Measurements from ENCODE around the gene HRH4. TPM values are rescaled to one million over a fixed set of nuclear protein-coding genes. Genes with fewer than 3 reads are reported as not detected.

HRH4 gene, protein sequence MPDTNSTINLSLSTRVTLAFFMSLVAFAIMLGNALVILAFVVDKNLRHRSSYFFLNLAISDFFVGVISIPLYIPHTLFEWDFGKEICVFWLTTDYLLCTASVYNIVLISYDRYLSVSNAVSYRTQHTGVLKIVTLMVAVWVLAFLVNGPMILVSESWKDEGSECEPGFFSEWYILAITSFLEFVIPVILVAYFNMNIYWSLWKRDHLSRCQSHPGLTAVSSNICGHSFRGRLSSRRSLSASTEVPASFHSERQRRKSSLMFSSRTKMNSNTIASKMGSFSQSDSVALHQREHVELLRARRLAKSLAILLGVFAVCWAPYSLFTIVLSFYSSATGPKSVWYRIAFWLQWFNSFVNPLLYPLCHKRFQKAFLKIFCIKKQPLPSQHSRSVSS
- under 1 TPM; 0.11 to 0.12 TPM for total RNA-seq
- long read RNA-seq: 0 reads

DNA sequence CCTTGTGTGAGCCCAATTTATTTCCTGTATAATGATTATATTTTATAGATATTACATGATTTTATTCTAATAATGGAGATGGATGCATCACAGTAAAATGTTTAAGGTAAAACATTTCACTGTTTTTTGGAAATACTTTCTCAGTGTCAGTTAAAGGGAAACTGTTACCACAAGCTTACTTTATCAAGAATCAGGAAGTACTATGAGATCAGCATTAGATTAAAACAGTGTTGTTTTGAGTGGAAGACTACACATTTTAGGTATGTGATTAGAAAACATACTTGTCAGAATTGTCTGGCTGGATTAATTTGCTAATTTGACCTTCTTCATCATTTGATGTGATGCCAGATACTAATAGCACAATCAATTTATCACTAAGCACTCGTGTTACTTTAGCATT, at the start of gene HRH4:
Gene HRH4 (plus strand): TSS at position 250 of the 400 bp plus-strand sequence. CDS start 92 bp downstream, at position 342.
- no peak for ATAC-seq
- intact Hi-C loops (cut with DNase I, micrococcal nuclease): no loop called here
- no peak for DNase-seq

DNA sequence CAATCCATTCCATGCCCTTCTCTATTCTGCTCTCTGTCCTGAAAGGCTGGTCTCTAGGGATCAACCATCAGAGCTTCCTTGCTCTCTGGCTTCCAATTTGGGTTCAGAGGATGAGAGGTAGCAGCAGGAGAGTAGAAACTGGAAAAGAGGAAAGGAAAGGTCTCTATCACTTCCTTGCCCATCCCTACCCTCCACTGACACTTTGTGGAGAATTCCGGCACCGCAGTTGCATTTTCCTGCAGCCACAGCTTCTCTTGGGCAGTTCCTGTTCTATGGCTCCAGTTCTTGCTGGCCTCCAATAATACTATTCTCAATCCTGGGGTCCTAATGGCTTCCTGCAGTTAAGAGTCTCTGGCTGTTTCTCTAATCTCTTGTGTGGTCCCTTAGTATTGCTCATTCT, 47.3 kb upstream of the HRH4 start:
- intact Hi-C loops (cut with DNase I, micrococcal nuclease): no loop called here
- no peak for ATAC-seq
- no peak for DNase-seq

DNA sequence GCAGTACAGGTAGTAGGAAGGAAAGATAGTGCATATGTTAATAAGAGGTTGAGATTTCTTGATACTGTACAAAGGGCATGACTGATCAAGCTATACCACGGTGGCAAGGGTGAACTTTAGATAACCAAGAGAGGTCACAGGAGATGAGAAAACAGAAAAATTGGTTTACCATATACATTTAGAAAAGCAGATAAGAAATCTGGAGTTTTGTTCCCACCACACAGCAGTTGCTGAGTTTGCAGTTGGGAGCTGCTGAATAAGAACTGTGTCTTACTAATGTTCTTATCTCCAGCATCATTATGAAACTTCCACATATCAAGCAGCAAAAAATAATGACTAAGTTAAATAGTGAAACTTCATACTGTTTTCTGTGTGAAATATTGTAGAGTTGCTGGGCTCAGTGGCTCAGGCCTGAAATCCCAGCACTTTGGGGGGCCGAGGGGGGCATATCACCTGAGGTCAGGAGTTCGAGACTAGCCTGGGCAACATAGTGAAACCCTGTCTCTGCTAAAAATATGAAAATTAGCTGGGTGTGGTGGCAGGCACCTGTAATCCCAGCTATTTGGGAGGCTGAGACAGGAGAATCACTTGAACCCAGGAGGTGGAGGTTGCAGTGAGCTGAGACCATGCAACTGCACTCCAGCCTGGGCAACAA, 46.0 kb upstream of the HRH4 start:
- DNase-seq: no peak
- no peak for ATAC-seq
- intact Hi-C loops (cut with DNase I, micrococcal nuclease): no loop called here

DNA sequence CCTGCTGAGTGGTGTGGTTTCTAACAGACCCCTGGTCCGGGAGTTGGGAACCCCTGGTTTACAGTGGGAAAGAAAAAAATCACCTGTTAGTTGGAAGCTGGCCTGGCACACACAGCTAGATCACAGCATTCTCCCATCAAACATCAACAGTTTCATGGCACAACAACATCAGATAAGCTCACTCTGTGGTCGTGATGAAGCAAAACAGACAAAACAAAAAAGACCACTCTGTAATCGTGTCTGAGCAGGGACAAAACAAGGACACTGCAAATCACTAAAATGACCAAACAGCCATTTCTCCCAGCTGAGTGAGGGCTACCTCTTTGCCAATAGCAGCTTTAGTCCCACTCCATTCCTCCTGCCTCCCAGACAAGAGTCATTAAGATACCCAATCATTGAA, 43.0 kb upstream of the HRH4 start:
- ATAC-seq (no peak), DNase-seq (no peak)
- intact Hi-C loops (cut with DNase I, micrococcal nuclease): no loop called here

DNA sequence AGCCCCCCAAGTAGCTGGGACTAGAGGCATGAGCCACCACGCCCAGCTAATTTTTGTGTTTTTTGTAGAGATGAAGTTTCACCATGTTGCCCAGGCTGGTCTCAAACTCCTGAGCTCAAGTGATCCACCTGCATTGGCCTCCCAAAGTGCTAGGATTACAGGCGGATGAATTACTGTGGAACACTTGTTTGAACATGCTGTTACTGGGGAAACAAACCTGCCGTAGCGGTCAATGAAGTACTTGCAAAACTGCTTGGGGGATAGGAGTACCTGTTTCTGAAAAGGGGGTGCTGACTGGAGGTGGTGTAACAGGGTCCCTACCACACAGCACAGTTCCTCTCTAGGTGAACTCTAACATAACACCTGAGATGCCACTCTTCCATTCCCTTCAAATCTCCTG, 39.9 kb upstream of the HRH4 start:
- ATAC-seq (no peak), DNase-seq (no peak)
- intact Hi-C loops (cut with DNase I, micrococcal nuclease): no loop called here

DNA sequence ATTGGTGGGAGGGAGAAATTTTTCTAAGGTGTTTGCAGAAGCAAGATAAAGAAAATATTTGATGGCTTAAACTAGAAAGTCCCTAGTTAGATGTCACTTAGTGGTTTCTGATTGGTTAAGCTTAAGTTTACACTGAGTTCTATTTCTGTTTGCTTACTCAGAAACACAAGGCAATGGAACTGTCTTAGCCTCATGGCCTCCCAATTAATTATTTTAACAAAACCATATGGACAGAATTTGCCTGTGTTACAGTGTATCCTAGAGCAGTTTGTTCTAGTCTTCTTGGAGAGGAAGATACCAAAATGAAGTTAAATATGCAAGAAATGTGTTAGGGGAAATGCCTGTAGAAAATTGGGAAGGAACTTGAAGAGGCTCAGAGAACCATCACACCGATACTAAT, 38.6 kb upstream of the HRH4 start:
- ATAC-seq (no peak), DNase-seq (no peak)
- intact Hi-C loops (cut with DNase I, micrococcal nuclease): no loop called here

DNA sequence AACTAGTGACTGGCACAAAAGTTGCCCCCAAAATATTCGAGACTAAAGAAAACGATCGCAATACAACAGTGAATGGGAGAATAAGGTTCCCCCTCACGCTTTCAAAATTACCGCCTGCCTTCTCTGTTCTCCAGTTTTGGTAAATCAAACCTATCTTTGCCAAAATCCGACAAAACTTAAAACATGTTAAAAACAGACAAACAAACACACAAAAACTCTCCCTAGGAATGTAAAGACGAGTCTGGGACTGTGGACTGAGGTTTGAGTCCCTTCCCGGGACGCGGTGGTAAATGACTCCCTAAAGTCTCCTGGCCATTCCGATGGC, 34.4 kb upstream of the HRH4 start:
- intact Hi-C loops (cut with DNase I, micrococcal nuclease): no loop called here
- DNase-seq: no peak
- ATAC-seq: no peak

DNA sequence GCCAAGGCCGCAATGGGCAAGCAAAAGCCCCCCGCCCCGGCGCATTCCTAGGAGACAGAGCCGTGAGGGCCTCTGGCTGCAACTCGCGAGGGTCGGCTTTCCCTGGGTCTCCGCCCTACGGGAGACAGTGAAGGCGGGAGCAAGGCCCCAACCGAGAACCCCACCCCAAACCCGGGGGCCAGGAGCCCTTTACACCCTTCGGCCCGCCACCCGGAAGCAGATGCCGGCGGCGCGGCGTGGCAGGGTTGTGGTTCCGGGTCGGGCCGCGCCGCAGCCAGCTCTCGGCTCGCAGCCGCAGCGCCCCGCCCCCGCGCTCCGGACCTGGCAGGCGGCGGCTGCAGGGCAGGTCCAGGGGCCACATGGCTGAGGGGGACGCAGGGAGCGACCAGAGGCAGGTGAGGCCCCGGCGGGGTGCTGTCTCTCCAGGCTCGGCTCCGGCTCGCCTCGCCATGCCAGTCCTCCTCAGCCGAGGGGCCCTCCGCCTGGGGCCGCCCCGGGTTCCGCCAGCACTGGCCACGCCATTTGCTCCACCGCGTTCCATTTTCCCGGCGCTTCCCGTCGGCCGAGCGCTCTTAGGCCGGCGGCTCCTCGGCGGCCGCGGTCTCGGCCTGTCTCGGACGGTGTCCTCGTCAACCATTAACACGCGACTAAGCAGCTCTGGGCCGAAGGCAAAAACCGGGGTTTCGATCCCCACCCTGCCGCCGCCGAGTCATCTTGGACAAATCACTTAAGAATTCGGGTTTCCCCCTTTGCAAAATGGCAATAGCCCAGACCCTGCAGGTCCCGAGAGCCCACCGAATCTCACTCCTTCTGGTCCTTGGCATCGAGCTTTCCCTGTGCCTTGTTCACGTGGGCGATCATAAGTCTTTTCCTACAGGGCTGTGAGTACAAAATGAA, 33.8 kb upstream of the HRH4 start, which contains the start of gene IMPACT:
Gene IMPACT (plus strand): TSS at position 273 of the 897 bp plus-strand sequence. CDS start 87 bp downstream, at position 360.
- intact Hi-C loops (cut with DNase I, micrococcal nuclease): no loop called here
- ATAC-seq (peak; percentile 99), DNase-seq (peak; percentile 74 to 88)

DNA sequence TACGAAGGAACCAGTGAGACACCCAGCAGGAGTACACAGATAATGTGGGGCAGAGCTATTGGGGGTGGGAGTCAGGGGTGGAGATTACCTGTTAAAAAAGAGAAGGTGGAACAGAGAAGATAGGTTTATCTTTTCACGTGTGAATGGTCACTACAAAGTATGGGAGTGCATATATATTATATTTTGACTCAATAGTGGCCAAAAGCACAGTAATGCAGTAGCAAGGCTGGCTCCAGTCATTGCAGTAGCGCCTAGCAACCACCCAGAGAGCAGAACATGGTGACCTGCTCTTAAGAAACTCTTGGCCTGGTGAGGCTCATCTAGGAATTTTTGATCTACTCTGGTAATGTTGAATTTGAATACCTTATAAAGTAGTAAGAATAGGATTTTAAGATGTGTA, 33.0 kb upstream of the HRH4 start:
- intact Hi-C loops (cut with DNase I, micrococcal nuclease): no loop called here
- DNase-seq (no peak), ATAC-seq (no peak)

DNA sequence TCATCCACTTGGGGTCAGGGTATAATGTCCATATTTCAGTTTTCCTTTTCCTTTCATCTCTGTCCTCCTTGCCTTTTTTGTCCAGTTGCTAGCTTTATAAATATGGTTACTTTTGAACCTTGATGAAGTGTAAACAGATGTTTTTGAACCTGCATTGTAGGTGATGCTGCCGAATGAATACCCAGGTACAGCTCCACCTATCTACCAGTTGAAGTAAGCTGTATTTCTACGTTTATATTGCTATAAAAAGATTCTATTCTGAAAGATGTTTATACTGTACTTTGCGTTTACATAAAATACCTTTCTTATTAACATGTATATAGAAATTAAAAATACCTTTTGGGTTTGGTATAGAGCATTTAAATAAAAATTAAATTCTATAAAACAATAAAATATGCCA, 31.7 kb upstream of the HRH4 start:
- no peak for DNase-seq
- intact Hi-C loops (cut with DNase I, micrococcal nuclease): no loop called here

DNA sequence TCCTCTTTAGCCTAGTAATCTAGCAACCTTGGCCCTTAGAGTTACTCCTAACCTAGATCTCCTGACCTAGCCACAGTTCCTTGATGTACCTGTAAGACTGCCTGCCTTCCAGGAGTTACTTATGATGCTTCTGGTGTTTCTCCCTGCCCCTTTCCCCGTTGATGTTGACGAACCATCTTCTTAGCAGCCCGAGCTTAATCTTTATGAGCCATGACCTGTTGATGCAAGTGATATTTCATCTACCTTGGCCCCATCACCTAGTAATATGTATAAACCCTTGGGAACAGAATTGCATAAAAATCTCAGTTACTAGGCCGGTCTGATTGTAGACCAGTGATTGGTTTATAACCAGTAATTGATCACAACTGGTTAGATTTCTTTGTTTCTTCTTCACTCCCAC, 31.2 kb upstream of the HRH4 start:
- intact Hi-C loops (cut with DNase I, micrococcal nuclease): no loop called here
- no peak for ATAC-seq
- no peak for DNase-seq

More for the DNA sequence above, 31.7 kb upstream of the HRH4 start:
- ATAC-seq: no peak

DNA sequence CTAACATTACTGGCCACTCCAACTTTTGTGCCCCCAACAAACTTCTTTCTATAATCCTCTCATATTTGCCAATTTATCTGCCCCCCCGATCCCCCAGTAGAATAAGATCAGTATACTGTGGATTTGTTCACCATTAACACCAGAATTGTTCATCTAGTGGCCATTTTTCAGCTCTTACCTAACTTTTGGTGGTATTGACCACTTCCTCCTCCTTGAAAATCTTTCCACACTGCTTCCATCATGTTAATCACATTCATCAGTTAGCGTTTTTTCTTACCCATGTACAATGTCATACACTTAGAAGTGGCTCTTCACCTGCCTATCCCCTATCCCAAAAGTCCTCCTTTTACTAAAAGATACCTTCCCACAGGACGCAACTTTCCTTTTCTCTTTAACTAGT, 27.8 kb upstream of the HRH4 start:
- ATAC-seq (no peak), DNase-seq (no peak)
- intact Hi-C loops (cut with DNase I, micrococcal nuclease): no loop called here

DNA sequence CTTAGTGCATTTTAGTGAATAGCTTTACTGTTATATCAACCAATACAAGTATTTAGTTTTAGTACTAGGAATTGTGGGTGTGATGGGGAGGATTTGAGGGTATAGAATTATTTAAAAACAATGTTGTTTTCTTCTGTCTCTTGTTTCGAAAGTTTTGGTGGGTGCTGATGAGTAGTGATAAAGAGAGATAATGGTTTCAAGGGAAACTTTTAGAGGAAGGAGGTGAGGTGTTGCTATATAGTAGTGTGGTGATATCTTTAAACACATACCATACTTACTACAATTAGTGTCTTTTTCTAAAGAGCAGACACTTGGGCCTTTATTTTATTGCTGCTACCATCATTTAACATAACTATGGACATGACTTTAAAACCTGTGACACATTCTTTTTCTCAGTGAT, 23.5 kb upstream of the HRH4 start:
- DNase-seq (no peak), ATAC-seq (no peak)
- intact Hi-C loops (cut with DNase I, micrococcal nuclease): no loop called here

DNA sequence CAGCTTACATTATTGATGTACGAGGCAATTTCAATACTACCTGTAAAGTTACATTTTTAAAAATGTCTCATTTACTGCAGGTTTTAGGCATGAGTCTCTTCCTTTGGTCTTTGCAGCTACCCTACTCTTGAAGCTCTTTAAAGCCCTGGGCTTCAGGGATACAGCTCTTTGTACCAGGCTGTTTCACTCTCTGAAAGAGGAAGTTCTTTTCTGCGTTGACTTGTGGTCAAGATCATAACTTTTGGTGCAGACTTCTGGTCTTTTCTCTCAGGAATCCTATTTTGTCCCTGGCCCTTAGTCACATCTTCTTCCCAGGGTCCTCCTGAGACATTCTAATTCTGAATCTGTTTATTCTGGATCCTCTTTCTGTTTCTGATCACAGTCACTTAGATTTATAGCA, 16.6 kb upstream of the HRH4 start:
- ATAC-seq: no peak
- intact Hi-C loops (cut with DNase I, micrococcal nuclease): no loop called here
- DNase-seq: no peak

DNA sequence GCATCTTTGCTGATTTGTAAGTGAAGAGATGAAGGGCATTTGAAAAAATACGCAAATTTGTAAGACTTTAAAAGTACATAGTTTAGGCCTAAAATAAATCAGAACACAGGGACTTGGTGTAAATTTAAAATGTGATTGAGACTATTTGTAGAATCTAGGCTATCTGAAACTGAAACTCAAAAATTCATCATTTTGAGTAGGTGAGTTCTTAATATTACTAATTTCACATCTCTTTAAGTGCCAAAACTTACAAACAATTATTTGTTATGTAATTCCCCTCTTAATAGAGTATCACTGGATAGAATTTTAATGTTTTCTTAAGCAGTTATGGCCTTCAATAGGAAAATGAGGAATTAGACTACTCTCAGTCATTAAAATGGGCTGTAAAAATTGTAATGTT, 14.0 kb upstream of the HRH4 start:
- DNase-seq: no peak
- no peak for ATAC-seq
- intact Hi-C loops (cut with DNase I, micrococcal nuclease): no loop called here

DNA sequence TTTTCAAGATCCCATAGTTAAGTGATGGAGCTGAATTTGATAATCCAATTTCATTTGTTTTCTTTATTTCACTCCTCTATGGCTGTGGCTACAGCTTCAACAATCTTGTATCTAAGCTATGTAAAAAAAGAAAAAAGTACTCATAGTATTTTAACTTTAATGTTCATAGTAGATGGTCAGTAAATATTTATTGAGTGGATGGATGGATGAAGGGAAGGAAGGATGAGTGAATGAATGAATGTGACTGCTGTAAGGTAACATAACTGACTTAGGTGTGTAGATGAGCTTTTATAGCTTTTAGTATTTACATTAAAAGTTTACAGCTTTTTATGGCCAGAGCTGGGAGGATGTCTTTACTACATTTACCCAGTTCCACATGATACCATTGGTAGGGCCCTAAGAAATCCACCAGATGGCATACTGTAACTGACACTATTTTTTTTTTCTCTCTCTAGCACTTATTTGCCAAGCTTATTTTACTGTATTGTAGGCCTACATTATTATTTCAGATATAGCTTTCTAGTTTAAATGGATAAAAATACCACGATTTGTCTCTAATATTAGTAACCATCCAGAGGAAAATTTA, 13.4 kb upstream of the HRH4 start:
- ATAC-seq: peak; percentile 100
- intact Hi-C loops (cut with DNase I, micrococcal nuclease): no loop called here

DNA sequence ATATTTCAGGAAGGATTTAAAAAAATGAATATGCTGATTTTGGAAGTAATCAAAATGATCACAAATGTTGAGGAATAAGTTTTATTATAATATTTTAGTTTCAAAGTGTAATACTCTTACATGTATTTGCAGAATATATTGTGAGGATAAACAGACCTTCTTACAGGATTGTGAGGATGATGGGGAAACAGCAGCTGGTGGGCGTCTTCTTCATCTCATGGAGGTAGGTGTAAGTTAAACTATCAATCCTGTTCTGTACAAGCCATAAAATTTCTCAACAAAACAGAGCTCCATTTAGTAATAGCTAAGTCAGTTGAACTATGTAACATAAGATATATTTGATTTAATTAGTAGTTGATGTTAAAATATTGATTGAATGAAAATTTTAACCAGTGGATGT, 12.5 kb upstream of the HRH4 start:
- intact Hi-C loops (cut with DNase I, micrococcal nuclease): no loop called here
- no peak for ATAC-seq

More for the DNA sequence above, 13.4 kb upstream of the HRH4 start:
- DNase-seq: no peak

DNA sequence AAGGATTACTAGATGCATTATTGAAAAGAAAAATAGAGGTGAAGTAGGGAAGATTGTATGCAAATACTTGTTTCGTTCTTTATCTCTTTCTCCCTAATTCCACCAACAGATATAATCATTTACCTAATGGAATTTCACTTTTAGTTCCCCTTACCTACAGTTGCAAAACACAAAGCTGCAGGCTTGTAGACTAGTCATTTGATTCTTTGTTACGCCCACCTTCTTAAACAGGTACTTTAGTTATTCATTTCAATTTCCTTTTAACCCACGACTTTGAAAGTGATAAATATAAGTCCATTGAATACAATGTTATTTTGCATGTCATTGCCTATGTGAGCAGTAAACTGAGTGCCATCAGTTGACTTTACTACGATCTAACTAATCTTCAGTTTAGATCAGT, 3.9 kb upstream of the HRH4 start:
- DNase-seq (no peak), ATAC-seq (no peak)
- intact Hi-C loops (cut with DNase I, micrococcal nuclease): no loop called here

More for the DNA sequence above, 12.5 kb upstream of the HRH4 start:
- DNase-seq: no peak

DNA sequence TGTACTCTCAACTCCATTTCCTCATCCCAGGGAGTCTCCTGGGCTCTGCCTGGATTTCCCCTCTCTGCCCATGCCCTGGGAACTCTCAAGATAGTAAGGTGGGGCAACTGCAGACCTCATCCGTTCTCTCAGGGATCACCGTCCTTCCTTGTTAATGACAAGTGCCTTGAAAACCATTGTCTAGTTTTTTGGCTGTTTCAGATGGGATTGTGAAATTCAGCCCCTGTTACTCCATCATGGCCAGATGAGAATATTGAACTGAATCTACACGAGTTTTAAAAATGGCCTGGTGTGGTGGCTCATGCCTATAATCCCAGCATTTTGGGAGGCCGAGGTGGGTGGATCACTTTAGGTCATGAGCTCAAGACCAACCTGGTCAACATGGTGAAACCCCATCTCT, 665 bp upstream of the HRH4 start:
- ATAC-seq (no peak), DNase-seq (no peak)
- intact Hi-C loops (cut with DNase I, micrococcal nuclease): no loop called here
